A549 (cell line): ENCODE results near the gene PHF2. TPM values are rescaled to one million over a fixed set of nuclear protein-coding genes. Genes with fewer than 3 reads are reported as not detected.

Source experiments
- ATAC-seq, 2 experiments: fragments of 200-7000 bp in 1 of 2; fragments of >200 bp in 1 of 2; cut with Nextera tagmentation in 1 of 2; cut with Tn5 transposase in 1 of 2; 3 replicates each; pipeline versions ENCODE4 v1.8.0 to v1.9.1; 2018 to 2020; ENCODE audit warnings: mild to moderate bottlenecking in 1 of 2, moderate library complexity in 1 of 2
- CTCF ChIA-PET: fragments of 300-600 bp; sonication (Branson Sonifier 250); formaldehyde crosslinking; extraction: SDS; loops from one replicate; lab custom pipeline; 2021; ENCODE audit warnings: antibody characterized with exemption, inconsistent platforms; lab: Yijun Ruan, JAX
- POLR2A ChIA-PET: fragments of 350-600 bp; formaldehyde crosslinking; extraction: SDS; loops from one replicate; lab custom pipeline; 2021; ENCODE audit warnings: antibody characterized with exemption, inconsistent platforms; lab: Yijun Ruan, JAX
- DNase-seq, 2 experiments: peaks; one replicate each; pipeline versions ENCODE4 v3.0.0 to v3.0.0-alpha.2; 2011 to 2016; ENCODE audit warnings: low read depth in 1 of 2, low spot score in 1 of 2
- FAIRE-seq: peaks from 2 replicates; lab custom pipeline; 2011; peaks lifted over from hg19 to GRCh38; lab: Jason Lieb, UNC
- H3K27ac ChIP-seq, 2 experiments: fragments of >200 bp; sonication (Bioruptor Twin); formaldehyde crosslinking; 3 replicates each; pipeline ENCODE4 v1.5.1; 2016 to 2017
- H3K4me1 ChIP-seq: fragments of >200 bp; sonication (Bioruptor Twin); formaldehyde crosslinking; 3 replicates; pipeline ENCODE4 v1.6.1; 2016
- H3K4me2 ChIP-seq: fragments of >200 bp; sonication (Bioruptor Twin); formaldehyde crosslinking; 3 replicates; pipeline ENCODE4 v1.6.1; 2016
- H3K4me3 ChIP-seq: fragments of >200 bp; sonication (Bioruptor Twin); formaldehyde crosslinking; 3 replicates; pipeline ENCODE4 v1.5.1; 2016
- H3K9me3 ChIP-seq: fragments of >200 bp; sonication (Bioruptor Twin); formaldehyde crosslinking; 3 replicates; pipeline ENCODE4 v1.6.1; 2016
- ATOH8 ChIP-seq: fragments of 250-450 bp; sonication (Bioruptor Pico); IDR thresholded peaks from 2 replicates; pipeline ENCODE4 v1.5.0; 2020; ENCODE audit warnings: low read depth, mild to moderate bottlenecking, moderate library complexity
- CHD4 ChIP-seq: fragments of 200-600 bp; sonication (generic); IDR thresholded peaks from 2 replicates; pipeline ENCODE4 v1.6.1; 2016; ENCODE audit warnings: antibody characterized with exemption, mild to moderate bottlenecking, borderline replicate concordance
- FOXS1 ChIP-seq: fragments of 250-450 bp; sonication (Bioruptor Pico); IDR thresholded peaks from 2 replicates; pipeline ENCODE4 v1.5.0; 2020; ENCODE audit warnings: mild to moderate bottlenecking, moderate library complexity
- GATA3 ChIP-seq: IDR thresholded peaks from 2 replicates; pipeline ENCODE4 v1.6.1; 2012; ENCODE audit warnings: borderline replicate concordance
- HEYL ChIP-seq: fragments of 250-450 bp; sonication (Bioruptor Pico); IDR thresholded peaks from 2 replicates; pipeline ENCODE4 v1.8.0; 2021; ENCODE audit warnings: mild to moderate bottlenecking, moderate library complexity
- HOXA7 ChIP-seq: fragments of 250-450 bp; sonication (Bioruptor Pico); IDR thresholded peaks from 2 replicates; pipeline ENCODE4 v1.5.0; 2020; ENCODE audit warnings: mild to moderate bottlenecking, moderate library complexity
- JUNB ChIP-seq: fragments of >200 bp; sonication (Bioruptor Twin); formaldehyde crosslinking; IDR thresholded peaks from 2 replicates; pipeline ENCODE4 v1.6.1; 2016
- MAX ChIP-seq: IDR thresholded peaks from 2 replicates; pipeline ENCODE4 v1.6.1; 2012
- MAZ ChIP-seq: fragments of 150-350 bp; IDR thresholded peaks from 2 replicates; pipeline ENCODE4 v1.6.1; 2014; ENCODE audit warnings: antibody characterized with exemption, low read depth, low read length, borderline replicate concordance
- MYC ChIP-seq: IDR thresholded peaks from 2 replicates; pipeline ENCODE4 v1.6.1; 2012; ENCODE audit warnings: mild to moderate bottlenecking, inconsistent platforms, low read length, improper control_type of control experiment, borderline replicate concordance
- NPAS2 ChIP-seq: fragments of 250-450 bp; sonication (Bioruptor Pico); IDR thresholded peaks from 2 replicates; pipeline ENCODE4 v1.8.0; 2022; ENCODE audit warnings: mild to moderate bottlenecking, moderate library complexity, borderline replicate concordance
- PHF8 ChIP-seq: fragments of 200-600 bp; sonication (generic); IDR thresholded peaks from 2 replicates; pipeline ENCODE4 v1.6.1; 2016; ENCODE audit warnings: low read depth, mild to moderate bottlenecking, antibody characterized with exemption, moderate library complexity, borderline replicate concordance
- POLR2AphosphoS2 ChIP-seq: conservative IDR thresholded peaks from 2 replicates; pipeline ENCODE4 v1.6.1; 2012; ENCODE audit warnings: low read length, improper control_type of control experiment, inconsistent platforms
- RARB ChIP-seq: fragments of 250-450 bp; sonication (Bioruptor Pico); IDR thresholded peaks from 2 replicates; pipeline ENCODE4 v1.8.0; 2021; ENCODE audit warnings: mild to moderate bottlenecking, moderate library complexity
- REST ChIP-seq: fragments of 200-600 bp; sonication (generic); IDR thresholded peaks from 2 replicates; pipeline ENCODE4 v1.6.1; 2016; ENCODE audit warnings: antibody characterized with exemption, mild to moderate bottlenecking, moderate library complexity
- RNF2 ChIP-seq: fragments of 200-600 bp; sonication (generic); IDR thresholded peaks from 2 replicates; pipeline ENCODE4 v1.6.1; 2016; ENCODE audit warnings: low read depth, mild to moderate bottlenecking, antibody characterized with exemption, moderate library complexity, borderline replicate concordance
- SMC3 ChIP-seq: fragments of >200 bp; sonication (Bioruptor Twin); formaldehyde crosslinking; IDR thresholded peaks from 3 replicates; pipeline ENCODE4 v1.6.1; 2018; ENCODE audit warnings: inconsistent platforms
- SREBF2 ChIP-seq: fragments of 450-650 bp; IDR thresholded peaks from 2 replicates; pipeline ENCODE4 v1.6.1; 2014; ENCODE audit warnings: mild to moderate bottlenecking, moderate library complexity
- TFCP2L1 ChIP-seq: fragments of 250-450 bp; sonication (Bioruptor Pico); IDR thresholded peaks from 2 replicates; pipeline ENCODE4 v1.5.0; 2021; ENCODE audit warnings: mild to moderate bottlenecking
- ZFP36 ChIP-seq: fragments of 450-650 bp; IDR thresholded peaks from 2 replicates; pipeline ENCODE4 v1.6.1; 2014; ENCODE audit warnings: borderline replicate concordance; ENCODE audit not compliant: partially characterized antibody
- WGBS: methylation state at CpG from one replicate; pipeline ENCODE4 v1.1.6; 2017; ENCODE audit errors: missing lambda C conversion rate; 5-methylcytosine and 5-hydroxymethylcytosine counted together
- polyA plus RNA-seq, 4 experiments: library from polyadenylated mRNA; depleted of rRNA in 3 of 4; stranded (reverse); fragments of >200 nt; fragmentation: RNase III in 1 of 4; extraction: RNeasy Plus Mini Kit Qiagen cat#74134 plus additional on column Dnase treatment in 1 of 4; gene quantifications; 2 replicates in 3 of 4; 3 replicates in 1 of 4; pipeline ENCODE4 v1.2.3, GENCODE V29; 2011 to 2017

Gene PHF2
- polyA plus RNA-seq, 2 of the 4 experiments (the other 2 are of a cell fraction), result 9.6 to 12.2 TPM

- CTCF ChIA-PET, result interaction anchor here (0.6 to 1.5 kb wide), 2 partner anchors 31 to 81 kb away, joined by 3 read pairs; no protein-coding TSS in a partner anchor
- H3K27ac ChIP-seq, result no peak overlapping the region
- H3K4me1 ChIP-seq, result peaks cover 12% of the 10 kb centered on the region; the same call in 1 of the 3 replicates
- FAIRE-seq, result no peak
- POLR2A ChIA-PET, result no interaction called here
- H3K9me3 ChIP-seq, result no peaks in the 10 kb centered on the region
- TF ChIP-seq HOXA7 (CRISPR knock-in tag) (no peak), SREBF2 (no peak), CHD4 (no peak), POLR2AphosphoS2 (no peak), RARB (CRISPR knock-in tag) (no peak), ATOH8 (CRISPR knock-in tag) (no peak), HEYL (CRISPR knock-in tag) (no peak), JUNB (no peak)
- no peak for ATAC-seq
- WGBS, result 91% methylated on average over 12 of the region's 15 CpGs
- DNase-seq, result no peak
- no peak overlapping the region for H3K4me3 ChIP-seq
- no peak overlapping the region for H3K4me2 ChIP-seq
Observed at GRCh38 chr9:93597871-93598646, 21.7 kb downstream of the PHF2 start.

GRCh38 chr9:93598647-93599241 lies 22.4 kb downstream of the PHF2 start:
- Histone ChIP-seq H3K9me3 (no peaks in the 10 kb centered on the region), H3K27ac (no peak overlapping the region), H3K4me3 (no peak overlapping the region), H3K4me1 (peaks cover 11% of the 10 kb centered on the region; the same call in 1 of the 3 replicates), H3K4me2 (no peak overlapping the region)
- WGBS, result 89% methylated on average over 11 of the region's 11 CpGs
- ChIA-PET POLR2A (no interaction called here), CTCF (interaction anchor here (1.5 kb wide), 1 partner anchor 32 kb away, joined by 3 read pairs; no protein-coding TSS in a partner anchor)
- no peak for ATAC-seq
- DNase-seq, result no peak
- no peak for FAIRE-seq
- TF ChIP-seq NPAS2, result no peak
- no peak for TF ChIP-seq GATA3
- no peak for TF ChIP-seq MYC

GRCh38 chr9:93599571-93600403 lies 23.4 kb downstream of the PHF2 start:
- FAIRE-seq (no peak), ATAC-seq (no peak), DNase-seq (no peak)
- Histone ChIP-seq H3K27ac (no peak overlapping the region), H3K4me3 (no peak overlapping the region), H3K4me1 (0 out of 3 replicates have a peak, but pooled peaks cover 5% of the 10 kb centered on the region), H3K4me2 (no peak overlapping the region), H3K9me3 (no peaks in the 10 kb centered on the region)
- POLR2A ChIA-PET, result no interaction called here
- TF ChIP-seq MAX, result no peak
- TF ChIP-seq ZFP36, result no peak
- no peak for TF ChIP-seq SREBF2
- no peak for TF ChIP-seq PHF8
- no peak for TF ChIP-seq SMC3
- no peak for TF ChIP-seq FOXS1 (CRISPR knock-in tag)
- no peak for TF ChIP-seq MAZ
- TF ChIP-seq TFCP2L1 (CRISPR knock-in tag), result no peak
- no peak for TF ChIP-seq RNF2
- TF ChIP-seq REST, result no peak
- 68% methylated on average over 16 of the region's 17 CpGs for WGBS
- CTCF ChIA-PET, result interaction anchor here (1.0 to 1.5 kb wide), 2 partner anchors 33 to 227 kb away, joined by 3 to 4 read pairs; no protein-coding TSS in a partner anchor
